Erythroblast (primary cell): ENCODE measurements around the gene DHX8.

Source experiments
- GATA1 ChIP-seq: IDR thresholded peaks from 2 replicates; pipeline ENCODE4 v1.6.1; 2011; ENCODE audit warnings: low read depth, mild to moderate bottlenecking, control low read depth, low read length, moderate library complexity
- POLR2A ChIP-seq: IDR thresholded peaks from 2 replicates; pipeline ENCODE4 v1.6.1; 2011; ENCODE audit warnings: mild to moderate bottlenecking, low read length

- TF ChIP-seq POLR2A (no peak), GATA1 (no peak)
Observed at GRCh38 chr17:43533699-43534098, 49.9 kb downstream of the DHX8 start.
